ENCODE results near the gene ERP27. TPM values are rescaled to one million over a fixed set of nuclear protein-coding genes. Genes with fewer than 3 reads are reported as not detected.

Gene ERP27
- total and polyA plus RNA-seq, 2 of the 8 experiments (the other 6 are each of a cell fraction or from before 2014, with no cell fraction given) = not detected

DNA sequence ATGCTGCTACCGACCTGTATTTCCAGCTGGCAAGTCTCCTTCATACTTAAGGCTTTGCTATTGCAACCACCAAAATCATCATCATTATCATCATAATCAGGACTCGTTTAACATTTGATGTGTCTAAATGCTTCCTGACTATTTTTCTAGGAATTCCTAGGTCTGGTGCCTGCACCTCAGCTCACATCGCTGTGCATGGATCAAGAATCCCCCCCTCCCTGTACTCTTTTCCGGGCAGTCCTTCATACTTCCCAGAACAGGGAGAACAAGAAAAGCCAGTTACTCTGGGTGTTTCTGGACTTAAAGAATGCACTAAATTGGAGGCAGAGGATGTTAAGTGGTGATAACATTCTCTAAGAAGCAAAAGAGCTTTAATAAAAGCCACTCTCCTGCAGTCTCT lies 9.4 kb downstream of the ERP27 start:
- DNase-seq (ENCODE audit: low read depth in 1 of 2, low spot score in 2 of 2) = no peak
- Histone ChIP-seq H3K79me1 (ENCODE audit: low read depth, low read length) (no peaks in the 10 kb centered on the region), H2AK5ac (ENCODE audit: low read depth, low read length) (no peak overlapping the region), H3K14ac (ENCODE audit: insufficient read length) (no peak overlapping the region), H4K91ac (replicated peaks; ENCODE audit: insufficient read length, low read length) (no peak overlapping the region), H4K8ac (ENCODE audit: extremely low read depth, insufficient read depth, low read length) (no peak overlapping the region), H3K4ac (replicated peaks; ENCODE audit: insufficient read length, low read depth, low read length) (no peak overlapping the region), H3K4me2 (ENCODE audit: insufficient read depth in 1 of 2, low read depth in 2 of 2, low read length in 2 of 2) (peak overlapping the region; percentile 32 to 40; a peak in 2 of 4 replicates), H2BK12ac (ENCODE audit: low read depth, low read length) (no peak overlapping the region), H3K18ac (ENCODE audit: extremely low read depth, low read length) (no peak overlapping the region), H2BK120ac (replicated peaks; ENCODE audit: low read depth, low read length) (no peak overlapping the region), H3K4me1 (replicated peaks in 1 of 4; ENCODE audit: control insufficient read depth in 3 of 4, insufficient read depth in 4 of 4, low read length in 3 of 4) (no peaks in the 10 kb centered on the region), H4K5ac (ENCODE audit: insufficient read length, low read depth, low read length) (no peak overlapping the region), H2BK15ac (ENCODE audit: low read length) (no peak overlapping the region), H3K9me3 (ENCODE audit: insufficient read depth in 2 of 2, low read depth in 1 of 2, low read length in 1 of 2) (no peaks in the 10 kb centered on the region), H3K27ac (ENCODE audit: low read depth, low read length) (no peak overlapping the region), H2BK20ac (ENCODE audit: low read length) (no peak overlapping the region), H4K20me1 (replicated peaks in 1 of 2; ENCODE audit: control insufficient read depth in 1 of 2, insufficient read depth in 2 of 2, low read length in 2 of 2) (no peaks in the 10 kb centered on the region), H3K79me2 (ENCODE audit: control insufficient read depth in 1 of 2, insufficient read depth in 2 of 2, low read length in 2 of 2) (no peaks in the 10 kb centered on the region), H3K23ac (ENCODE audit: insufficient read length) (no peak overlapping the region), H2AFZ (ENCODE audit: low read length) (0 out of 2 replicates have a peak overlapping the region, but pooled peaks have one; percentile 21), H3K23me2 (ENCODE audit: low read depth, low read length) (peaks cover 2% of the 10 kb centered on the region; the same call in 1 of the 2 replicates), H3K4me3 (ENCODE audit: extremely low read depth in 1 of 4, insufficient read depth in 2 of 4, low read depth in 3 of 4, low read length in 4 of 4) (no peak overlapping the region), H3K36me3 (ENCODE audit: control insufficient read depth in 2 of 4, insufficient read depth in 4 of 4, low read length in 3 of 4) (no peaks in the 10 kb centered on the region), H2BK5ac (ENCODE audit: low read depth, low read length) (no peak overlapping the region), H3K27me3 (replicated peaks in 1 of 4; ENCODE audit: control insufficient read depth in 3 of 4, extremely low read depth in 1 of 4, insufficient read depth in 3 of 4, low read length in 3 of 4) (no peaks in the 10 kb centered on the region), H3K56ac (replicated peaks; ENCODE audit: insufficient read length, low read depth, low read length) (no peak overlapping the region), H3K9ac (replicated peaks in 1 of 4; ENCODE audit: extremely low read depth in 1 of 4, low read depth in 3 of 4, low read length in 3 of 4) (no peak overlapping the region)
- no peak for FAIRE-seq
- ChIA-PET CTCF (ENCODE audit: partially characterized antibody) (interaction anchor here (1.0 to 2.2 kb wide), 2 partner anchors 10 to 14 kb away, joined by 3 to 9 read pairs; partner anchors contain the start of gene ERP27), POLR2A (ENCODE audit: partially characterized antibody) (interaction anchor here (0.9 kb wide), 1 partner anchor 20 kb away, joined by 4 read pairs; no protein-coding TSS in a partner anchor)
- 55% methylated on average over 4 of the region's 4 CpGs; no CpG with 5 or more reads in 1 of the 2 experiments for WGBS, 2 experiments (ENCODE audit: extremely low coverage in 1 of 2, insufficient coverage in 1 of 2, insufficient read length in 1 of 2, insufficient replicate concordance in 2 of 2, low coverage in 1 of 2, low lambda C conversion rate in 2 of 2, missing lambda C conversion rate in 1 of 2)
- TF ChIP-seq SIN3A (conservative IDR thresholded peaks at IDR 0.05 in 1 of 2, IDR thresholded peaks at IDR 0.05 in 1 of 2; ENCODE audit: low read depth in 1 of 2, low read length in 2 of 2) (no peak), JUND (IDR thresholded peaks at IDR 0.05; ENCODE audit: low read length) (no peak)

All from H1 (cell line).